ENCODE measurements around the gene ARHGAP23.

- TF ChIP-seq TAF1 (IDR thresholded peaks at IDR 0.05; ENCODE audit: borderline replicate concordance, insufficient read depth, low read length) (no peak), REST (IDR thresholded peaks at IDR 0.05; ENCODE audit: insufficient read depth in 1 of 2, low read depth in 2 of 2, low read length in 2 of 2) (no peak), SIN3A (IDR thresholded peaks at IDR 0.05; ENCODE audit: borderline replicate concordance, insufficient read depth, low read length) (no peak), POLR2AphosphoS5 (IDR thresholded peaks at IDR 0.05; ENCODE audit: low read depth, low read length) (no peak)
These were observed 21.1 kb downstream of the ARHGAP23 start for GRCh38 chr17:38449364-38449763.
